GM12878 (cell line): Measurements from ENCODE around the gene FSD1L. TPM values are rescaled to one million over a fixed set of nuclear protein-coding genes. Genes with fewer than 3 reads are reported as not detected.

Experiments used
- ATAC-seq: fragments of 200-7000 bp; cut with Tn5 transposase; 3 replicates; pipeline ENCODE4 v1.9.1; 2020; ENCODE audit warnings: mild to moderate bottlenecking, moderate library complexity
- BruUV-seq: library from RNA; stranded (reverse); fragments of 400-500 nt; replicated peaks from 2 replicates; lab custom pipeline; 2021; lab: Mats Ljungman, UMichigan
- CTCF ChIA-PET: fragments of 300-600 bp; sonication (Branson Sonifier 250); formaldehyde crosslinking; extraction: SDS; loops from one replicate; lab custom pipeline; 2021; ENCODE audit warnings: inconsistent platforms; lab: Yijun Ruan, JAX
- POLR2A ChIA-PET: fragments of 350-600 bp; formaldehyde crosslinking; extraction: SDS; loops from one replicate; lab custom pipeline; 2021; ENCODE audit warnings: inconsistent platforms; lab: Charles Lee
- RAD21 ChIA-PET: fragments of 300-600 bp; sonication (Branson Sonifier 250); formaldehyde crosslinking; loops from one replicate; lab custom pipeline; 2023; ENCODE audit warnings: antibody characterized with exemption; ENCODE audit not compliant: unreplicated experiment; lab: Charles Lee
- SMC1A ChIA-PET: fragments of 300-600 bp; sonication (Branson Sonifier 250); formaldehyde crosslinking; loops from one replicate; lab custom pipeline; 2023; ENCODE audit not compliant: unreplicated experiment, uncharacterized antibody; lab: Charles Lee
- DNase-seq: peaks from one replicate; pipeline ENCODE4 v3.0.0-alpha.2; 2011; ENCODE audit warnings: low read depth, low spot score
- FAIRE-seq: peaks from 3 replicates; lab custom pipeline; 2011; peaks lifted over from hg19 to GRCh38; lab: Jason Lieb, UNC
- H2AFZ ChIP-seq: 2 replicates; pipeline ENCODE4 v1.6.0; 2011; ENCODE audit warnings: low read depth, low read length, control low read depth; ENCODE audit not compliant: control insufficient read depth
- H3K27ac ChIP-seq: 2 replicates; pipeline ENCODE4 v1.5.1; 2011; ENCODE audit warnings: control low read depth; ENCODE audit not compliant: control insufficient read depth, insufficient read depth
- H3K27me3 ChIP-seq, 2 experiments: replicated peaks in 1 of 2; 2 replicates each; pipeline versions ENCODE4 v1.6.0 to v1.6.1; 2011; ENCODE audit warnings: low read length in 1 of 2; ENCODE audit not compliant: control insufficient read depth in 2 of 2, insufficient read depth in 2 of 2
- H3K36me3 ChIP-seq, 2 experiments: 2 replicates each; pipeline ENCODE4 v1.5.1; 2011; ENCODE audit warnings: low read length in 1 of 2; ENCODE audit not compliant: control insufficient read depth in 2 of 2, insufficient read depth in 2 of 2
- H3K4me1 ChIP-seq: 2 replicates; pipeline ENCODE4 v1.6.1; 2011; ENCODE audit warnings: mild to moderate bottlenecking, low read length, moderate library complexity, mixed read lengths; ENCODE audit not compliant: control insufficient read depth, insufficient read depth
- H3K4me2 ChIP-seq: 2 replicates; pipeline ENCODE4 v1.6.0; 2011; ENCODE audit warnings: control low read depth; ENCODE audit not compliant: control insufficient read depth, insufficient read depth
- H3K4me3 ChIP-seq: fragments of 200-600 bp; sonication (generic); 2 replicates; pipeline ENCODE4 v1.5.1; 2016
- H3K79me2 ChIP-seq: 2 replicates; pipeline ENCODE4 v1.6.0; 2011; ENCODE audit warnings: low read length; ENCODE audit not compliant: control insufficient read depth, insufficient read depth
- H3K9ac ChIP-seq: 2 replicates; pipeline ENCODE4 v1.8.0; 2011; ENCODE audit warnings: low read length, control low read depth, mixed read lengths; ENCODE audit not compliant: control insufficient read depth, insufficient read depth
- H3K9me3 ChIP-seq: replicated peaks from 3 replicates; pipeline ENCODE4 v1.5.1; 2011; ENCODE audit warnings: mild to moderate bottlenecking, low read length; ENCODE audit not compliant: control insufficient read depth, insufficient read depth
- H4K20me1 ChIP-seq: 2 replicates; pipeline ENCODE4 v1.6.0; 2011; ENCODE audit not compliant: control insufficient read depth, insufficient read depth
- CREM ChIP-seq: IDR thresholded peaks from 2 replicates; pipeline ENCODE4 v1.6.1; 2014; ENCODE audit warnings: antibody characterized with exemption, low read depth
- E4F1 ChIP-seq: fragments of 450-650 bp; IDR thresholded peaks from 2 replicates; pipeline ENCODE4 v1.6.1; 2018; ENCODE audit warnings: borderline replicate concordance, mild to moderate bottlenecking; ENCODE audit not compliant: partially characterized antibody
- ETV6 ChIP-seq, 2 experiments: fragments of 450-650 bp in 1 of 2; IDR thresholded peaks in 1 of 2; conservative IDR thresholded peaks in 1 of 2; 2 replicates each; pipeline ENCODE4 v1.6.1; 2014; ENCODE audit warnings: antibody characterized with exemption in 1 of 2, borderline replicate concordance in 1 of 2, low read depth in 1 of 2, mild to moderate bottlenecking in 1 of 2, moderate library complexity in 1 of 2
- MTA2 ChIP-seq: fragments of 450-650 bp; IDR thresholded peaks from 2 replicates; pipeline ENCODE4 v1.6.1; 2016; ENCODE audit warnings: low read depth, mild to moderate bottlenecking, moderate library complexity
- NR2C1 ChIP-seq: fragments of 450-650 bp; IDR thresholded peaks from 2 replicates; pipeline ENCODE4 v1.6.1; 2017; ENCODE audit warnings: antibody characterized with exemption, mild to moderate bottlenecking, moderate library complexity
- PAX8 ChIP-seq: fragments of 450-650 bp; IDR thresholded peaks from 2 replicates; pipeline ENCODE4 v1.6.1; 2017; ENCODE audit warnings: mild to moderate bottlenecking, moderate library complexity
- RUNX3 ChIP-seq: IDR thresholded peaks from 2 replicates; pipeline ENCODE4 v1.6.1; 2012; ENCODE audit warnings: low read length, inconsistent platforms
- SKIL ChIP-seq: fragments of 450-650 bp; IDR thresholded peaks from 2 replicates; pipeline ENCODE4 v1.6.1; 2017; ENCODE audit warnings: mild to moderate bottlenecking, low read depth, inconsistent platforms; ENCODE audit not compliant: poor library complexity, severe bottlenecking
- SPI1 ChIP-seq: IDR thresholded peaks from 2 replicates; pipeline ENCODE4 v1.6.1; 2011; ENCODE audit warnings: low read depth, mild to moderate bottlenecking, low read length, moderate library complexity, borderline replicate concordance; ENCODE audit not compliant: insufficient read depth
- TCF7 ChIP-seq: IDR thresholded peaks from 2 replicates; pipeline ENCODE4 v1.6.1; 2014; ENCODE audit warnings: antibody characterized with exemption, borderline replicate concordance
- ZNF24 ChIP-seq: fragments of 450-650 bp; IDR thresholded peaks from 2 replicates; pipeline ENCODE4 v1.6.1; 2017; ENCODE audit warnings: antibody characterized with exemption, mild to moderate bottlenecking
- WGBS: methylation state at CpG from one replicate; pipeline ENCODE4 v1.1.6; 2016; ENCODE audit warnings: low lambda C conversion rate; ENCODE audit not compliant: insufficient replicate concordance, insufficient coverage; ENCODE audit errors: missing lambda C conversion rate; 5-methylcytosine and 5-hydroxymethylcytosine counted together
- in situ Hi-C: fragments of 300-500 bp; cut with MboI; formaldehyde crosslinking; loops from 9 replicates; pipeline ENCODE4 v1.14.3; 2018; ENCODE audit warnings: mixed read lengths
- intact Hi-C: fragments of 100-400 bp; cut with micrococcal nuclease; formaldehyde crosslinking; loops from one replicate; pipeline ENCODE4 v1.14.2; 2022; ENCODE audit not compliant: unreplicated experiment
- polyA plus RNA-seq, 11 experiments: library from polyadenylated mRNA; depleted of rRNA in 4 of 11; unstranded in 6 of 11; stranded (reverse) in 5 of 11; fragments of >200 nt; fragmentation: Nextera tagmentation in 4 of 11; fragmentation: Illumina TruSeq in 1 of 11; extraction: Ambion mirVana in 4 of 11; extraction: Trizol in 1 of 11; gene quantifications; 1 replicate in 1 of 11; 2 replicates in 10 of 11; pipeline versions ENCODE4 v1.2.1 to v1.2.3, GENCODE V29; 2011 to 2016; ENCODE audit warnings: inconsistent platforms in 2 of 11, missing spikeins in 2 of 11, low read depth in 1 of 11
- total RNA-seq, 4 experiments: library from RNA; depleted of rRNA in 3 of 4; stranded (reverse); fragments of >200 nt in 3 of 4; fragmentation: Illumina TruSeq in 1 of 4; extraction: Trizol in 1 of 4; gene quantifications; 2 replicates each; pipeline versions ENCODE4 v1.2.1 to v1.2.3, GENCODE V29; 2013 to 2021

FSD1L gene
- total and polyA plus RNA-seq, 10 of the 15 experiments (the other 5 are each of a cell fraction or from before 2014, with no cell fraction given): 11.9 to 52.4 (median 17.0) TPM

- no peaks in the 10 kb centered on the region for H4K20me1 ChIP-seq
Measured at GRCh38 chr9:105507096-105507790, 59.4 kb downstream of the FSD1L start.

GRCh38 chr9:105508530-105508929 lies 60.7 kb downstream of the FSD1L start:
- BruUV-seq: no TSS peak
- Histone ChIP-seq H3K79me2 (peaks cover 34% of the 10 kb centered on the region), H3K27ac (no peak overlapping the region), H3K27me3 (no peaks in the 10 kb centered on the region), H3K9me3 (no peaks in the 10 kb centered on the region; the same call in none of the 3 replicates), H3K4me1 (peaks cover 2% of the 10 kb centered on the region), H3K36me3 (peaks cover 0 to 18% of the 10 kb centered on the region in 2 experiments; a peak in 1 of 4 replicates), H4K20me1 (no peaks in the 10 kb centered on the region), H3K4me3 (no peak overlapping the region), H3K9ac (no peak overlapping the region), H2AFZ (no peak overlapping the region), H3K4me2 (0 out of 2 replicates have a peak overlapping the region, but pooled peaks have one; percentile 30)
- WGBS: 90% methylated on average over 2 of the region's 2 CpGs
- ChIA-PET CTCF (interaction anchor here (3.6 kb wide), 1 partner anchor 22 kb away, joined by 15 read pairs; no protein-coding TSS in a partner anchor), SMC1A (interaction anchor here (1.0 to 1.2 kb wide), 2 partner anchors 21 to 23 kb away, joined by 4 read pairs; no protein-coding TSS in a partner anchor), RAD21 (interaction anchor here (0.6 to 2.7 kb wide), 2 partner anchors 22 to 39 kb away, joined by 3 to 20 read pairs; no protein-coding TSS in a partner anchor), POLR2A (interaction anchor here (0.6 kb wide), 3 partner anchors 24 to 1355 kb away, joined by 3 to 8 read pairs (median 4); no protein-coding TSS in a partner anchor)
- intact Hi-C loops (no loop called here), in situ Hi-C loops (no loop called here)
- FAIRE-seq: no peak
- ATAC-seq: no peak
- no peak for DNase-seq
- TF ChIP-seq E4F1 (no peak), PAX8 (no peak), RUNX3 (no peak), SKIL (no peak), NR2C1 (no peak), CREM (no peak), TCF7 (no peak), ETV6 (conservative IDR thresholded peaks at IDR 0.05 in 1 of 2, IDR thresholded peaks at IDR 0.05 in 1 of 2; ENCODE audit: borderline replicate concordance in 1 of 2, low read depth in 1 of 2) (no peak), SPI1 (no peak)

More at GRCh38 chr9:105507096-105507790, 59.4 kb downstream of the FSD1L start:
- TF ChIP-seq ZNF24 (no peak), MTA2 (0 out of 2 replicates have a peak, but pooled peaks have one; percentile 9)
- 54% methylated on average over 4 of the region's 4 CpGs for WGBS
- 0 out of 3 replicates have a peak, but pooled peaks have one; percentile 3 for ATAC-seq
- H2AFZ ChIP-seq: no peak overlapping the region
- FAIRE-seq: no peak
- POLR2A ChIA-PET: no interaction called here
- no peaks in the 10 kb centered on the region for H3K27me3 ChIP-seq
- intact Hi-C loops (no loop called here), in situ Hi-C loops (no loop called here)
- no peak for DNase-seq
- RAD21 ChIA-PET: interaction anchor here (0.9 to 2.7 kb wide), 5 partner anchors 24 to 89 kb away, joined by 4 to 20 read pairs (median 6); partner anchors contain the start of gene FSD1L
- SMC1A ChIA-PET: interaction anchor here (0.7 to 3.2 kb wide), 8 partner anchors 15 to 732 kb away, joined by 3 to 29 read pairs (median 6); no protein-coding TSS in a partner anchor
- peaks cover 0 to 14% of the 10 kb centered on the region in 2 experiments; a peak in 1 of 4 replicates for H3K36me3 ChIP-seq
- H3K4me3 ChIP-seq: no peak overlapping the region
- H3K27ac ChIP-seq: no peak overlapping the region
- peaks cover 46% of the 10 kb centered on the region for H3K79me2 ChIP-seq
- CTCF ChIA-PET: interaction anchor here (1.0 to 3.6 kb wide), 2 partner anchors 24 to 27 kb away, joined by 4 to 15 read pairs; no protein-coding TSS in a partner anchor
- BruUV-seq: no TSS peak
- H3K9ac ChIP-seq: no peak overlapping the region
- peaks cover 6% of the 10 kb centered on the region for H3K4me1 ChIP-seq
- H3K4me2 ChIP-seq: peak overlapping the region; percentile 22; the same call in 1 of the 2 replicates
- H3K9me3 ChIP-seq: no peaks in the 10 kb centered on the region; the same call in none of the 3 replicates
